ENCODE data around the gene OR1F1. TPM values are rescaled to one million over a fixed set of nuclear protein-coding genes. Genes with fewer than 3 reads are reported as not detected.
A peak's percentile ranks its signal among the peaks of the same experiment; 100 is the strongest.

Gene OR1F1
- total and polyA plus RNA-seq, 9 of the 15 experiments (the other 6 are each of a cell fraction or from before 2014, with no cell fraction given), result 0.15 to 0.61 (median 0.35) TPM; not detected in 3

- no peak for TF ChIP-seq CHAMP1 (IDR thresholded peaks at IDR 0.05)
- 0 out of 2 replicates have a peak, but pooled peaks have one; percentile 49 for TF ChIP-seq RB1 (IDR thresholded peaks at IDR 0.05; ENCODE audit: low read depth)
- TF ChIP-seq, protein P1, sequence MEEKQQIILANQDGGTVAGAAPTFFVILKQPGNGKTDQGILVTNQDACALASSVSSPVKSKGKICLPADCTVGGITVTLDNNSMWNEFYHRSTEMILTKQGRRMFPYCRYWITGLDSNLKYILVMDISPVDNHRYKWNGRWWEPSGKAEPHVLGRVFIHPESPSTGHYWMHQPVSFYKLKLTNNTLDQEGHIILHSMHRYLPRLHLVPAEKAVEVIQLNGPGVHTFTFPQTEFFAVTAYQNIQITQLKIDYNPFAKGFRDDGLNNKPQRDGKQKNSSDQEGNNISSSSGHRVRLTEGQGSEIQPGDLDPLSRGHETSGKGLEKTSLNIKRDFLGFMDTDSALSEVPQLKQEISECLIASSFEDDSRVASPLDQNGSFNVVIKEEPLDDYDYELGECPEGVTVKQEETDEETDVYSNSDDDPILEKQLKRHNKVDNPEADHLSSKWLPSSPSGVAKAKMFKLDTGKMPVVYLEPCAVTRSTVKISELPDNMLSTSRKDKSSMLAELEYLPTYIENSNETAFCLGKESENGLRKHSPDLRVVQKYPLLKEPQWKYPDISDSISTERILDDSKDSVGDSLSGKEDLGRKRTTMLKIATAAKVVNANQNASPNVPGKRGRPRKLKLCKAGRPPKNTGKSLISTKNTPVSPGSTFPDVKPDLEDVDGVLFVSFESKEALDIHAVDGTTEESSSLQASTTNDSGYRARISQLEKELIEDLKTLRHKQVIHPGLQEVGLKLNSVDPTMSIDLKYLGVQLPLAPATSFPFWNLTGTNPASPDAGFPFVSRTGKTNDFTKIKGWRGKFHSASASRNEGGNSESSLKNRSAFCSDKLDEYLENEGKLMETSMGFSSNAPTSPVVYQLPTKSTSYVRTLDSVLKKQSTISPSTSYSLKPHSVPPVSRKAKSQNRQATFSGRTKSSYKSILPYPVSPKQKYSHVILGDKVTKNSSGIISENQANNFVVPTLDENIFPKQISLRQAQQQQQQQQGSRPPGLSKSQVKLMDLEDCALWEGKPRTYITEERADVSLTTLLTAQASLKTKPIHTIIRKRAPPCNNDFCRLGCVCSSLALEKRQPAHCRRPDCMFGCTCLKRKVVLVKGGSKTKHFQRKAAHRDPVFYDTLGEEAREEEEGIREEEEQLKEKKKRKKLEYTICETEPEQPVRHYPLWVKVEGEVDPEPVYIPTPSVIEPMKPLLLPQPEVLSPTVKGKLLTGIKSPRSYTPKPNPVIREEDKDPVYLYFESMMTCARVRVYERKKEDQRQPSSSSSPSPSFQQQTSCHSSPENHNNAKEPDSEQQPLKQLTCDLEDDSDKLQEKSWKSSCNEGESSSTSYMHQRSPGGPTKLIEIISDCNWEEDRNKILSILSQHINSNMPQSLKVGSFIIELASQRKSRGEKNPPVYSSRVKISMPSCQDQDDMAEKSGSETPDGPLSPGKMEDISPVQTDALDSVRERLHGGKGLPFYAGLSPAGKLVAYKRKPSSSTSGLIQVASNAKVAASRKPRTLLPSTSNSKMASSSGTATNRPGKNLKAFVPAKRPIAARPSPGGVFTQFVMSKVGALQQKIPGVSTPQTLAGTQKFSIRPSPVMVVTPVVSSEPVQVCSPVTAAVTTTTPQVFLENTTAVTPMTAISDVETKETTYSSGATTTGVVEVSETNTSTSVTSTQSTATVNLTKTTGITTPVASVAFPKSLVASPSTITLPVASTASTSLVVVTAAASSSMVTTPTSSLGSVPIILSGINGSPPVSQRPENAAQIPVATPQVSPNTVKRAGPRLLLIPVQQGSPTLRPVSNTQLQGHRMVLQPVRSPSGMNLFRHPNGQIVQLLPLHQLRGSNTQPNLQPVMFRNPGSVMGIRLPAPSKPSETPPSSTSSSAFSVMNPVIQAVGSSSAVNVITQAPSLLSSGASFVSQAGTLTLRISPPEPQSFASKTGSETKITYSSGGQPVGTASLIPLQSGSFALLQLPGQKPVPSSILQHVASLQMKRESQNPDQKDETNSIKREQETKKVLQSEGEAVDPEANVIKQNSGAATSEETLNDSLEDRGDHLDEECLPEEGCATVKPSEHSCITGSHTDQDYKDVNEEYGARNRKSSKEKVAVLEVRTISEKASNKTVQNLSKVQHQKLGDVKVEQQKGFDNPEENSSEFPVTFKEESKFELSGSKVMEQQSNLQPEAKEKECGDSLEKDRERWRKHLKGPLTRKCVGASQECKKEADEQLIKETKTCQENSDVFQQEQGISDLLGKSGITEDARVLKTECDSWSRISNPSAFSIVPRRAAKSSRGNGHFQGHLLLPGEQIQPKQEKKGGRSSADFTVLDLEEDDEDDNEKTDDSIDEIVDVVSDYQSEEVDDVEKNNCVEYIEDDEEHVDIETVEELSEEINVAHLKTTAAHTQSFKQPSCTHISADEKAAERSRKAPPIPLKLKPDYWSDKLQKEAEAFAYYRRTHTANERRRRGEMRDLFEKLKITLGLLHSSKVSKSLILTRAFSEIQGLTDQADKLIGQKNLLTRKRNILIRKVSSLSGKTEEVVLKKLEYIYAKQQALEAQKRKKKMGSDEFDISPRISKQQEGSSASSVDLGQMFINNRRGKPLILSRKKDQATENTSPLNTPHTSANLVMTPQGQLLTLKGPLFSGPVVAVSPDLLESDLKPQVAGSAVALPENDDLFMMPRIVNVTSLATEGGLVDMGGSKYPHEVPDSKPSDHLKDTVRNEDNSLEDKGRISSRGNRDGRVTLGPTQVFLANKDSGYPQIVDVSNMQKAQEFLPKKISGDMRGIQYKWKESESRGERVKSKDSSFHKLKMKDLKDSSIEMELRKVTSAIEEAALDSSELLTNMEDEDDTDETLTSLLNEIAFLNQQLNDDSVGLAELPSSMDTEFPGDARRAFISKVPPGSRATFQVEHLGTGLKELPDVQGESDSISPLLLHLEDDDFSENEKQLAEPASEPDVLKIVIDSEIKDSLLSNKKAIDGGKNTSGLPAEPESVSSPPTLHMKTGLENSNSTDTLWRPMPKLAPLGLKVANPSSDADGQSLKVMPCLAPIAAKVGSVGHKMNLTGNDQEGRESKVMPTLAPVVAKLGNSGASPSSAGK (IDR thresholded peaks at IDR 0.05), result peak; percentile 95
- TF ChIP-seq POLR2AphosphoS2 (IDR thresholded peaks at IDR 0.05; ENCODE audit: low read length), result no peak
- 0 out of 2 replicates have a peak, but pooled peaks have one; percentile 36 for TF ChIP-seq TCF7 (IDR thresholded peaks at IDR 0.05; ENCODE audit: borderline replicate concordance)
- no peak for TF ChIP-seq ZNF830 (CRISPR knock-in tag; IDR thresholded peaks at IDR 0.05)
- TF ChIP-seq ZNF511 (CRISPR knock-in tag; IDR thresholded peaks at IDR 0.05), result peak; percentile 10; the same call in 1 of the 2 replicates
- TF ChIP-seq HLTF (IDR thresholded peaks at IDR 0.05), result no peak
- TF ChIP-seq NR1H2 (CRISPR knock-in tag; IDR thresholded peaks at IDR 0.05), result 0 out of 2 replicates have a peak, but pooled peaks have one; percentile 72
- peak in 1 of 2 experiments; percentile 70; a peak in 1 of 4 replicates for TF ChIP-seq TBL1XR1 (IDR thresholded peaks at IDR 0.05; ENCODE audit: low read length in 2 of 2)
- no peak for TF ChIP-seq KDM5B (IDR thresholded peaks at IDR 0.05; ENCODE audit: insufficient replicate concordance, low read depth, low read length)
Measured at GRCh38 chr16:3188925-3189825, 1.2 kb downstream of the OR1F1 start (continued).
